IPS-NIHi7 (cell line): ENCODE results near the gene ZNF433.

Source experiments
- DNase-seq: peaks from one replicate; pipeline ENCODE4 v3.0.0; 2012; ENCODE audit warnings: mixed read lengths; ENCODE audit errors: extremely low spot score

ZNF433 gene

GRCh38 chr19:11989112-11989456, 46.4 kb downstream of the ZNF433 start:
- DNase-seq, result no peak

GRCh38 chr19:11987405-11988281, 47.8 kb downstream of the ZNF433 start:
- DNase-seq, result peak; percentile 97

- DNase-seq, result no peak
Observed at GRCh38 chr19:11986754-11987153, 48.7 kb downstream of the ZNF433 start.

- DNase-seq, result peak; percentile 72
Observed at GRCh38 chr19:11984986-11985385, 50.5 kb downstream of the ZNF433 start.

- DNase-seq, result no peak
Observed at GRCh38 chr19:11982526-11982925, 53.0 kb downstream of the ZNF433 start.

- DNase-seq, result no peak
Observed at GRCh38 chr19:11979527-11979926, 56.0 kb downstream of the ZNF433 start.

- DNase-seq, result no peak
Observed at GRCh38 chr19:11978492-11979100, 56.9 kb downstream of the ZNF433 start.

- no peak for DNase-seq
Observed at GRCh38 chr19:11973019-11973810, 62.3 kb downstream of the ZNF433 start.

GRCh38 chr19:11971041-11971440, 64.4 kb downstream of the ZNF433 start:
- DNase-seq, result no peak

GRCh38 chr19:11970174-11970573, 65.3 kb downstream of the ZNF433 start:
- DNase-seq, result no peak

GRCh38 chr19:11964858-11965645, 70.4 kb downstream of the ZNF433 start, which contains the start of gene ZNF763:
Gene ZNF763 (plus strand): TSS chr19:11965040. CDS start chr19:11965209, 169 bp downstream.
- DNase-seq, result peak; percentile 96
